ENCODE measurements around the gene CEMP1.
A peak's percentile ranks its signal among the peaks of the same experiment; 100 is the strongest.
"Not testable (repeated sequence)": the region's sequence is repeated elsewhere in the genome, so short reads cannot be mapped to it uniquely, and the experiment has no call there.

The CEMP1 gene

GRCh38 chr16:2531371-2531695 lies at the start of gene CEMP1:
TSS of gene CEMP1 (minus strand) at chr16:2531408. CDS start at chr16:2531073, 335 bp downstream.
- DNase-seq, result no peak

GRCh38 chr16:2580818-2581217 lies 49.6 kb upstream of the CEMP1 start:
- not testable (repeated sequence) for DNase-seq

GRCh38 chr16:2580143-2580542 lies 48.9 kb upstream of the CEMP1 start:
- peak; percentile 69 for DNase-seq

- DNase-seq, result not testable (repeated sequence)
Measured at GRCh38 chr16:2578905-2579304, 47.7 kb upstream of the CEMP1 start.

GRCh38 chr16:2577044-2577443 lies 45.8 kb upstream of the CEMP1 start:
- not testable (repeated sequence) for DNase-seq

- not testable (repeated sequence) for DNase-seq
Measured at GRCh38 chr16:2575839-2576238, 44.6 kb upstream of the CEMP1 start.

- not testable (repeated sequence) for DNase-seq
Measured at GRCh38 chr16:2572704-2573103, 41.5 kb upstream of the CEMP1 start.

- not testable (repeated sequence) for DNase-seq
Measured at GRCh38 chr16:2568573-2568972, 37.4 kb upstream of the CEMP1 start.

GRCh38 chr16:2567506-2567905 lies 36.3 kb upstream of the CEMP1 start:
- not testable (repeated sequence) for DNase-seq

- DNase-seq, result not testable (repeated sequence)
Measured at GRCh38 chr16:2560798-2561133, 29.6 kb upstream of the CEMP1 start.

- DNase-seq, result not testable (repeated sequence)
Measured at GRCh38 chr16:2560131-2560797, 29.1 kb upstream of the CEMP1 start.

GRCh38 chr16:2557150-2557549 lies 25.9 kb upstream of the CEMP1 start:
- DNase-seq, result not testable (repeated sequence)

- DNase-seq, result not testable (repeated sequence)
Measured at GRCh38 chr16:2554709-2555425, 23.7 kb upstream of the CEMP1 start.

GRCh38 chr16:2551420-2551889 lies 20.2 kb upstream of the CEMP1 start:
- DNase-seq, result peak; percentile 23

- not testable (repeated sequence) for DNase-seq
Measured at GRCh38 chr16:2550283-2550878, 19.2 kb upstream of the CEMP1 start.

- DNase-seq, result not testable (repeated sequence)
Measured at GRCh38 chr16:2543771-2544170, 12.6 kb upstream of the CEMP1 start.

GRCh38 chr16:2541409-2541808 lies 10.2 kb upstream of the CEMP1 start:
- DNase-seq, result not testable (repeated sequence)

- peak; percentile 53 for DNase-seq
Measured at GRCh38 chr16:2540912-2541311, 9.7 kb upstream of the CEMP1 start.

- not testable (repeated sequence) for DNase-seq
Measured at GRCh38 chr16:2539845-2540458, 8.7 kb upstream of the CEMP1 start.

- DNase-seq, result peak; percentile 10
Measured at GRCh38 chr16:2539192-2539844, 8.1 kb upstream of the CEMP1 start.

GRCh38 chr16:2537451-2538379 lies 6.5 kb upstream of the CEMP1 start, which contains the start of gene PDPK1:
TSS of gene PDPK1 (plus strand) at chr16:2538021. CDS start at chr16:2538113, 92 bp downstream.
- DNase-seq, result peak; percentile 90

- peak; percentile 99 for DNase-seq
Measured at GRCh38 chr16:2535625-2536013, 4.4 kb upstream of the CEMP1 start.
